Esophagus muscularis mucosa (tissue), 4 donors: ENCODE results near the gene PRM2.

Experiments used
- CTCF ChIP-seq, 3 experiments: fragments of 200-600 bp in 2 of 3; fragments of 450-650 bp in 1 of 3; sonication (generic) in 2 of 3; IDR thresholded peaks; one replicate each; pipeline ENCODE4 v1.5.1; 2017 to 2019; ENCODE audit warnings: antibody characterized with exemption in 3 of 3, mild to moderate bottlenecking in 2 of 3, moderate library complexity in 1 of 3
- EP300 ChIP-seq: sonication (generic); formaldehyde crosslinking; IDR thresholded peaks from one replicate; pipeline ENCODE4 v1.6.1; 2017; ENCODE audit warnings: antibody characterized with exemption
- POLR2AphosphoS5 ChIP-seq, 2 donors: sonication (generic); formaldehyde crosslinking; IDR thresholded peaks; one replicate each; pipeline ENCODE4 v1.6.1; 2017; ENCODE audit warnings: antibody characterized with exemption in 2 of 2

- TF ChIP-seq CTCF (IDR thresholded peaks at IDR 0.05) (no peak), POLR2AphosphoS5 (IDR thresholded peaks at IDR 0.05) (no peak), EP300 (no peak)
Measured at GRCh38 chr16:11236461-11237254, 39.6 kb downstream of the PRM2 start.
